Measurements from ENCODE around the gene MDM4. TPM values are rescaled to one million over a fixed set of nuclear protein-coding genes. Genes with fewer than 3 reads are reported as not detected.

The MDM4 gene
- total RNA-seq, 1 donor from 2014 or later: 101 TPM

GRCh38 chr1:204563780-204564179, 47.6 kb downstream of the MDM4 start:
- Mint-ChIP-seq H3K36me3 (peaks cover 18% of the 10 kb centered on the region), H3K4me3 (no peak overlapping the region), H3K27ac (no peak overlapping the region), H3K4me1 (ENCODE audit: unreplicated experiment) (peaks cover 32% of the 10 kb centered on the region), H3K9me3 (no peaks in the 10 kb centered on the region), H3K27me3 (no peaks in the 10 kb centered on the region)
- no peak for DNase-seq (ENCODE audit: extremely low spot score, unreplicated experiment)
- TF ChIP-seq CTCF (conservative IDR thresholded peaks at IDR 0.05): no peak

- no peak for DNase-seq (ENCODE audit: extremely low spot score, unreplicated experiment)
- Mint-ChIP-seq H3K27ac (peak overlapping the region; percentile 77), H3K36me3 (peaks cover 14% of the 10 kb centered on the region), H3K4me1 (ENCODE audit: unreplicated experiment) (peaks cover 42% of the 10 kb centered on the region), H3K4me3 (peak overlapping the region; percentile 12), H3K9me3 (no peaks in the 10 kb centered on the region), H3K27me3 (no peaks in the 10 kb centered on the region)
- TF ChIP-seq CTCF (conservative IDR thresholded peaks at IDR 0.05): no peak
Observed at GRCh38 chr1:204564835-204565234, 48.6 kb downstream of the MDM4 start.

GRCh38 chr1:204565617-204566582, 49.7 kb downstream of the MDM4 start:
- peaks cover 6% of the 10 kb centered on the region for H3K36me3 Mint-ChIP-seq
- H3K27ac Mint-ChIP-seq: peak overlapping the region; percentile 75
- no peak for DNase-seq (ENCODE audit: extremely low spot score, unreplicated experiment)
- H3K4me1 Mint-ChIP-seq (ENCODE audit: unreplicated experiment): peaks cover 35% of the 10 kb centered on the region
- peak overlapping the region; percentile 62 for H3K4me3 Mint-ChIP-seq
- peak; percentile 91 for TF ChIP-seq CTCF (conservative IDR thresholded peaks at IDR 0.05)
- no peaks in the 10 kb centered on the region for H3K27me3 Mint-ChIP-seq
- H3K9me3 Mint-ChIP-seq: no peaks in the 10 kb centered on the region

GRCh38 chr1:204566583-204566955, 50.4 kb downstream of the MDM4 start:
- no peaks in the 10 kb centered on the region for H3K9me3 Mint-ChIP-seq
- H3K27me3 Mint-ChIP-seq: no peaks in the 10 kb centered on the region
- no peak for TF ChIP-seq CTCF (conservative IDR thresholded peaks at IDR 0.05)
- H3K4me1 Mint-ChIP-seq (ENCODE audit: unreplicated experiment): peaks cover 34% of the 10 kb centered on the region
- peaks cover 4% of the 10 kb centered on the region for H3K36me3 Mint-ChIP-seq
- DNase-seq (ENCODE audit: extremely low spot score, unreplicated experiment): no peak
- peak overlapping the region; percentile 75 for H3K27ac Mint-ChIP-seq
- peak overlapping the region; percentile 62 for H3K4me3 Mint-ChIP-seq

- H3K4me3 Mint-ChIP-seq: no peak overlapping the region
- no peak for DNase-seq (ENCODE audit: extremely low spot score, unreplicated experiment)
- no peak for TF ChIP-seq CTCF (conservative IDR thresholded peaks at IDR 0.05)
- no peaks in the 10 kb centered on the region for H3K27me3 Mint-ChIP-seq
- H3K27ac Mint-ChIP-seq: peak overlapping the region; percentile 75
- peaks cover 34% of the 10 kb centered on the region for H3K4me1 Mint-ChIP-seq (ENCODE audit: unreplicated experiment)
- no peaks in the 10 kb centered on the region for H3K36me3 Mint-ChIP-seq
- no peaks in the 10 kb centered on the region for H3K9me3 Mint-ChIP-seq
Observed at GRCh38 chr1:204567071-204567470, 50.9 kb downstream of the MDM4 start.

Measured in type B pancreatic cell (in vitro differentiated cells).